ENCODE results near the gene QRFP.

QRFP gene

GRCh38 chr9:130896233-130897014, at the start of gene QRFP:
Gene QRFP (minus strand): TSS chr9:130896812. CDS start chr9:130893838, 2,974 bp downstream.
- DNase-seq: no peak

- DNase-seq: no peak
Measured at GRCh38 chr9:130945173-130945572, 48.6 kb upstream of the QRFP start.

- DNase-seq: no peak
Measured at GRCh38 chr9:130944510-130945058, 48.0 kb upstream of the QRFP start.

- no peak for DNase-seq
Measured at GRCh38 chr9:130943777-130944176, 47.2 kb upstream of the QRFP start.

- DNase-seq: no peak
Measured at GRCh38 chr9:130943221-130943620, 46.6 kb upstream of the QRFP start.

GRCh38 chr9:130942679-130943078, 46.1 kb upstream of the QRFP start:
- no peak for DNase-seq

GRCh38 chr9:130942084-130942483, 45.5 kb upstream of the QRFP start:
- no peak for DNase-seq

GRCh38 chr9:130940693-130941576, 44.3 kb upstream of the QRFP start:
- peak; percentile 47 for DNase-seq

- no peak for DNase-seq
Measured at GRCh38 chr9:130940027-130940549, 43.5 kb upstream of the QRFP start.

GRCh38 chr9:130939405-130940026, 42.9 kb upstream of the QRFP start:
- no peak for DNase-seq

- no peak for DNase-seq
Measured at GRCh38 chr9:130938652-130939404, 42.2 kb upstream of the QRFP start, which contains the start of gene FIBCD1. Gene FIBCD1 (minus strand): TSS chr9:130939247. CDS start chr9:130938607, 640 bp downstream.

GRCh38 chr9:130938184-130938651, 41.6 kb upstream of the QRFP start:
- DNase-seq: no peak

- DNase-seq: no peak
Measured at GRCh38 chr9:130937146-130938076, 40.8 kb upstream of the QRFP start.

- DNase-seq: no peak
Measured at GRCh38 chr9:130936285-130937117, 39.9 kb upstream of the QRFP start.

- DNase-seq: no peak
Measured at GRCh38 chr9:130935648-130936271, 39.1 kb upstream of the QRFP start.

- no peak for DNase-seq
Measured at GRCh38 chr9:130934702-130935647, 38.4 kb upstream of the QRFP start.

- no peak for DNase-seq
Measured at GRCh38 chr9:130934246-130934645, 37.6 kb upstream of the QRFP start.

Data from NCI-H1048 (cell line).